ENCODE results near the gene NHERF1.

Gene NHERF1

GRCh38 chr17:74732042-74732867, 16.2 kb upstream of the NHERF1 start:
- no peak overlapping the region for H3K4me3 ChIP-seq (ENCODE audit: low read length)
- TF ChIP-seq CTCF (conservative IDR thresholded peaks at IDR 0.05; ENCODE audit: low read length) = no peak
- no peak for DNase-seq (ENCODE audit: low read depth)

- TF ChIP-seq CTCF (conservative IDR thresholded peaks at IDR 0.05; ENCODE audit: low read length) = no peak
- no peak for DNase-seq (ENCODE audit: low read depth)
- no peak overlapping the region for H3K4me3 ChIP-seq (ENCODE audit: low read length)
Observed at GRCh38 chr17:74733365-74734122, 14.9 kb upstream of the NHERF1 start.

GRCh38 chr17:74734256-74734655, 14.2 kb upstream of the NHERF1 start:
- H3K4me3 ChIP-seq (ENCODE audit: low read length) = no peak overlapping the region
- DNase-seq (ENCODE audit: low read depth) = no peak
- no peak for TF ChIP-seq CTCF (conservative IDR thresholded peaks at IDR 0.05; ENCODE audit: low read length)

- no peak within 1 kb of the TSS for H3K4me3 ChIP-seq (ENCODE audit: low read length)
- no peak for DNase-seq (ENCODE audit: low read depth)
- TF ChIP-seq CTCF (conservative IDR thresholded peaks at IDR 0.05; ENCODE audit: low read length) = no peak
Observed at GRCh38 chr17:74736513-74737298, 11.7 kb upstream of the NHERF1 start, which contains the start of gene RAB37. TSS of gene RAB37 (plus strand) at chr17:74737256. CDS start at chr17:74737273, 17 bp downstream.

- no peak for DNase-seq (ENCODE audit: low read depth)
- TF ChIP-seq CTCF (conservative IDR thresholded peaks at IDR 0.05; ENCODE audit: low read length) = peak; percentile 33
- no peak overlapping the region for H3K4me3 ChIP-seq (ENCODE audit: low read length)
Observed at GRCh38 chr17:74737299-74738050, 11.0 kb upstream of the NHERF1 start.

All from AG10803 (cell line).